Osteocyte (in vitro differentiated cells): Measurements from ENCODE around the gene CYTH1. TPM values are rescaled to one million over a fixed set of nuclear protein-coding genes. Genes with fewer than 3 reads are reported as not detected.
A peak's percentile ranks its signal among the peaks of the same experiment; 100 is the strongest.
"Not testable (repeated sequence)": the region's sequence is repeated elsewhere in the genome, so short reads cannot be mapped to it uniquely, and the experiment has no call there.

Experiments used
- DNase-seq: peaks from one replicate; pipeline ENCODE4 v3.0.0; 2021; ENCODE audit warnings: mixed read lengths; ENCODE audit not compliant: unreplicated experiment; ENCODE audit errors: extremely low spot score
- H3K27ac Mint-ChIP-seq: one replicate; pipeline ENCODE4 v1.8.0; 2021; ENCODE audit warnings: mild to moderate bottlenecking, mixed read lengths; ENCODE audit not compliant: unreplicated experiment
- H3K27me3 Mint-ChIP-seq: one replicate; pipeline ENCODE4 v1.8.0; 2021; ENCODE audit warnings: mixed read lengths; ENCODE audit not compliant: unreplicated experiment
- H3K36me3 Mint-ChIP-seq: one replicate; pipeline ENCODE4 v1.8.0; 2021; ENCODE audit warnings: mixed read lengths; ENCODE audit not compliant: unreplicated experiment
- H3K4me1 Mint-ChIP-seq: one replicate; pipeline ENCODE4 v1.8.0; 2021; ENCODE audit warnings: mixed read lengths; ENCODE audit not compliant: unreplicated experiment
- H3K4me3 Mint-ChIP-seq: one replicate; pipeline ENCODE4 v1.8.0; 2021; ENCODE audit warnings: mild to moderate bottlenecking, moderate library complexity, mixed read lengths; ENCODE audit not compliant: unreplicated experiment
- H3K9me3 Mint-ChIP-seq: one replicate; pipeline ENCODE4 v1.8.0; 2021; ENCODE audit warnings: mixed read lengths; ENCODE audit not compliant: unreplicated experiment
- CTCF ChIP-seq: fragments of 200-600 bp; sonication (generic); IDR thresholded peaks from 2 replicates; pipeline ENCODE4 v1.5.0; 2021; ENCODE audit warnings: antibody characterized with exemption, mild to moderate bottlenecking, moderate library complexity
- total RNA-seq: library from RNA; stranded (reverse); gene quantifications from 2 replicates; pipeline ENCODE4 v1.2.1, GENCODE V29; 2021

Gene CYTH1
- total RNA-seq, 1 donor from 2014 or later, result 113 TPM

- Mint-ChIP-seq H3K4me3 (peak overlapping the region; percentile 8), H3K27me3 (no peaks in the 10 kb centered on the region), H3K27ac (no peak overlapping the region), H3K4me1 (peaks cover 39% of the 10 kb centered on the region), H3K36me3 (no peaks in the 10 kb centered on the region), H3K9me3 (no peaks in the 10 kb centered on the region)
- no peak for DNase-seq
- no peak for TF ChIP-seq CTCF
These were observed 1.7 kb upstream of the CYTH1 start for GRCh38 chr17:78783711-78784324.

GRCh38 chr17:78781104-78781892, 775 bp downstream of the CYTH1 start:
- no peaks in the 10 kb centered on the region for H3K27me3 Mint-ChIP-seq
- no peak for DNase-seq
- H3K4me1 Mint-ChIP-seq, result peaks cover 43% of the 10 kb centered on the region
- H3K4me3 Mint-ChIP-seq, result peak overlapping the region; percentile 81
- H3K36me3 Mint-ChIP-seq, result no peaks in the 10 kb centered on the region
- H3K27ac Mint-ChIP-seq, result peak overlapping the region; percentile 78
- no peaks in the 10 kb centered on the region for H3K9me3 Mint-ChIP-seq
- TF ChIP-seq CTCF, result no peak

GRCh38 chr17:78780335-78780734, 1.7 kb downstream of the CYTH1 start:
- Mint-ChIP-seq H3K4me3 (peak overlapping the region; percentile 66), H3K36me3 (no peaks in the 10 kb centered on the region), H3K27ac (peak overlapping the region; percentile 69), H3K9me3 (no peaks in the 10 kb centered on the region), H3K27me3 (no peaks in the 10 kb centered on the region), H3K4me1 (peaks cover 44% of the 10 kb centered on the region)
- DNase-seq, result no peak
- no peak for TF ChIP-seq CTCF

GRCh38 chr17:78779850-78780249, 2.2 kb downstream of the CYTH1 start:
- H3K27me3 Mint-ChIP-seq, result no peaks in the 10 kb centered on the region
- no peak for TF ChIP-seq CTCF
- DNase-seq, result no peak
- H3K27ac Mint-ChIP-seq, result peak overlapping the region; percentile 69
- H3K4me1 Mint-ChIP-seq, result peaks cover 47% of the 10 kb centered on the region
- H3K36me3 Mint-ChIP-seq, result no peaks in the 10 kb centered on the region
- no peaks in the 10 kb centered on the region for H3K9me3 Mint-ChIP-seq
- peak overlapping the region; percentile 66 for H3K4me3 Mint-ChIP-seq

- not testable (repeated sequence) for H3K27me3 Mint-ChIP-seq, H3K9me3 Mint-ChIP-seq, H3K36me3 Mint-ChIP-seq, H3K4me3 Mint-ChIP-seq, DNase-seq
- Mint-ChIP-seq H3K27ac (peak overlapping the region; percentile 34), H3K4me1 (peaks cover 53% of the 10 kb centered on the region)
These were observed 2.8 kb downstream of the CYTH1 start for GRCh38 chr17:78779286-78779651.
